Activated gamma-delta T cell treated with Interleukin-2 at 50 U/mL for 16 hours (primary cell): ENCODE measurements around the gene XPNPEP1.

ENCODE experiments used
- DNase-seq: peaks from one replicate; pipeline ENCODE4 v3.0.0-alpha.2; 2020

XPNPEP1 gene

DNA sequence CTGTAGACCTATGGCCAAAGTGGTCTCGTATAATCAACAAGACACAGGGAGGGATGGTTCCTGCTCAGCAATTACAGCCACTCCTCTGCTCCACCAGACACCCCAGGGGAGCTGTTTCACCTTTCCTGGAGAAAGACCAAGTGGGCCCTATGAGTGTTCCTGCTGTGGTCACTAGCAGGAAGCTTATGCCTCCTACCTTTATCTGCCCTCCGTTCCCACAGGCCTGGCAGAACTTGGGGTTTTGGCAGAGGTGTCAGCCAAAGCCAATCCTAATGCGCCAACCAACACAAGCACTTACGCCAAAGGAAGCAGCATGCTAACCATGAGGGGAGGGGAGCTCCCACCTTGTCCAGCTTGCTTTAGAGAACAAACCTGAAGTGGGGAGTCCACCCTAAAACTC, 31.2 kb downstream of the XPNPEP1 start:
- no peak for DNase-seq

DNA sequence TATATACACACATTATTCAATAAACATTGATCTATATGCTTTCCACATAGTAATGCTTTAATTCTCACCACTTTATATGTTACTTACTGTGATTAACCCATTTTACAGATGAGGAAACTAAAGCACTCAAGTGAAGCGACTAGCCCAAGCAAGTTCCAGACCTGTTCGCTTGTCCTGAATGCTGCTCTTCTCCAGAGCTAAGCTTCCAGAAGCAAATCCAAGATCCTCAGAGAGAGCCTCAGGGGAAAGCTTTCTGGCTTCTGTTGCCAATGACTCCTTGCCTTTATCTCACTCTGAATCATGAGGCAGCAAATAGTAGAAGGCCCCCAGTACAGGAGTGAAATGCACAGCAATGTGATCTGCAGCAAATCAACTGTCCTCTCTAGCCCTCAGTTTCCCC, 32.2 kb downstream of the XPNPEP1 start:
- DNase-seq = no peak

DNA sequence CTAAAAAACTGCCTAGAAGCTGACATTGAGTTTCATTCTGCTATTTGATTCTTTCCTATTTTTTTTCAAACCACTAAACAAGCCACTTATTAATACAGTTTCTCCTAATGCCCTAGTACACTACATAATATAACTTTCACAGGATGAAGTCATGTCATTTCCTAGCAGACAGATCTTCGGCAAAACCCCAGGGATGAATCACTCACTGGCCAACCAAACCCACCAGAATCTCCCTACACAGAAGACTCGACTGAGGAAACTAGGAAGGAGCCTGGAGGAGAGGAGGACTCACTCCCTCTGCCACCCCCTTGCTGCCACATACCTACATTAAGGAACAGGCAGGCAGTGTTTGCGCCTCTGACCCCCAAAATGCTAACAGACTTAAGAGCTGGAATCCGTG, 33.4 kb downstream of the XPNPEP1 start:
- DNase-seq = no peak

DNA sequence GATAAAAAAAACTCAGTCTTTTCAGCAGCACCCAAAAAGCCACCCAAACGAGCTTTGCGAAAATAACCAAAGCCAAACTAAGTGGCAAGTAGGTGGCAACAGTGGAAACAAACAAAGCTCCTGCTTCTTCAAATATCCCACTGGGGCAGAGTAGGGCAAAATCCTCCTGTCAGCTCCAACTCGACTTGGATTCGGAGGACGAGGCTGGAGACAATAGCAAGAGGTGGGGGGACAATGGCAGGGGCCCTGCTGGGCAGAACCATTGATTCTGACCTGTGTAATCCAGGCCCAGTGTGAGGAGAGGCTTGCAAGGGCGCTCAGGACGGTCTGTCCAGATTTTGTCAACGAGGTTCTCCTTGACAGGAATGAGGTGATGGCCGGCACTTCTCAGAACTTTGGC, 35.5 kb downstream of the XPNPEP1 start:
- no peak for DNase-seq

DNA sequence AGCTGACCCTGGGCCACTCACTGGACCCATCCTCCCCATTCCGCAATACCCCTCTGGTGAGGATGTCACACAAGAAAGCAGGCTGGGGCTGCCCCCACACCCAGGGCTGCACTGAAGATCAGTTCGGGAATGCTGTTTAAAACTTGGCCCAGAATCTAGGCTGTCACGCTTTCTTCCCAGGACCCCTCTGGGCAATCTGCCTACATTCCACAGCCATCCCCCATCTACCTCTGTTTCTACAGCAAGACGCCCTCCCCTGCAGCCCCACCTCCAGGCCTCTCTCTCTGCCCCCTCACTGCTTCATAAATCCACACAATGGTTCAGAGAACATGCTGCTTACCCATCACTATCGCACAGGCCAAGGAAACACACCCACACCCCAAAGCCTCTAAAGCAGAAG, 36.1 kb downstream of the XPNPEP1 start:
- no peak for DNase-seq

DNA sequence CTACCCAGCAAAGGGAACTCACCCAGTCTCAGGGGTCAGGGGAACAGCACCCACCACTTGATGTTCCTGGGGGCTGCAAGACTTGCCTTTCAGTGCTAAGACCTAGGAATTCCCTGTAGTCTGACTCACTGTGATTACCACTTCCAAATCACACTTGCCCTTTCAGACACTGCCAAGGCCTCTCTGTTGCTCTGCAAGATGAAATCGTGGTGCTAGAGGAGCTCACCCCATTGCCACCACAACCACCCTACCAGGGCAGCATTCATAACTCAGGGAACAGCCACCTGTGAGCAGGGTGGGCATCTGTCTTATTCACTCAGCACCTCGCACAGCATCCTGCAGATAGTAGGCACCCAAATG, 36.5 kb downstream of the XPNPEP1 start:
- no peak for DNase-seq

DNA sequence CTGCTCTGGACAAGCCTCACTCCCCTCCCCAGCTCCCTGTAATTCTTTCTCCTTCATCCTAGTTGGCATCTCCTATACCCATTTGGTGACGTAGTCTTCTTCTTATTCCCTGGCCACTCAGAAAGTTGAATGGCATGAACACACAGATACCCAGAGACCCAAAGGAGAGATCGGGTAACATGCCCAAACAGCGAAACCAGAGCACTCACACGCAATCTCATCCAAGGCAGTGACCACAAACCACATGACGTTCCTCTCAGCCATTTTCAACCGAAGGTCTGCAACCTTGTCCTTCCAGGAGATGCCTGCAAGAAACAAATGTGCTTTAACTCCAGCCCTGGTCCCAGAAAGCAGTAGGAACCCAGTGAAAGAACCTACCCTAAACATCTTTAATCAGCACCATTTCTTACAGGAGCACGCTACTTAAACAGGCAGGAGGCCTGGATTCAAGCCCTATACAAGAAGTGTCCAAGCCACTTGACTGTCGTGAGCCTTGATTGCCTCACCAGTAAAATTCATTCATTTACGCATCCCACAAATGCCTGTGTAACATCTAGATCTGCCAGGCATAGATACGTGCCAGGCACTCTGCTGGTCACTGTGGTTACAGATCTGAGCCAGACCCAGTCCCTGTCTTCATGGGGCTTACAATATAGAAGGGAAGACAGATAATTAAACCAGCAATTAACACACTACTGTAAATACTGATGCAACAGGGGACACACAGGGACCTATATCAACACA, 37.1 kb downstream of the XPNPEP1 start:
- no peak for DNase-seq

DNA sequence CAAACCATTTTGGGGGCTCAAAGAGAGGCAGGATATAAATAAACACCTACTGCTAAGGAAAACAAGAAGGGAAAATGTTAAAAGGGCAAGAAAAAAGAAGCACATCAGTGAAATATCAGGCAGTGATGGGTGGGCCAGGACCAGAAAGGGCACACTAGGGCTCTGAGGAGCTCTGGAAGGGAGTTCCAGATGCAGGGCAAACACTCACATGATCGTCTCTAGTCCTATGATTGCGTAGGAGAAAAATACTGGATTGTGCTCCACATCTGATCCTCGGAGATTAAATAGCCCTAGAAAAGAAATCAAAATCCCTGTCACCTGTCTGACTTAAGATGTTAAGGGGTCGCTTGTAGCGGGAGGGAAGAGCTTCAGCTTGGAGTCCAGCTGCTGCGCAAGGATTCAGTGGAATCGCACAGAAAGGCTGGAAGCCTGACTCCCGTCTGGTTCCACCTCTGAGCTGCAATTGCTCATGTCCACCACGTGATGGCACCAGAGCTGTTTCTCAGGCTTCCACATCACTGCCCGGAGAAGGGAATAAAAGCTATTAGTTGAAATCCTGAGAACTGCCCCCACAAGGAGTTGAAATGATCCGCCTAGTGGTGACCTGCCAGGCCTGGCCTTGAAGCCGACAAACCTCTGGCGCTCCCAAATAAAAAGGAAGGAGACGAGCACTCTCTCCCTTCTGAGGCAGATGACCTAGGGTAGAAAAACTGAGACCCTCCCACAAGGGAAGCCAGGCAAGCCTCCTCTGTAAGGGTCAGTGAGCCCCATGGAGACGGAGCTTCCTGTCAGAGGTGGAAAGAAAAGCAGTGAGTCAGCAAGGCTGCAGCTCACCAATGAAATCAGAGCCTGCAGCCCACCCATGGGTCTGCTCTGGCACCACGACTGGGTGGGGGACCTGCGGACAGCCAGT, 39.2 kb downstream of the XPNPEP1 start:
- DNase-seq = peak; percentile 52

DNA sequence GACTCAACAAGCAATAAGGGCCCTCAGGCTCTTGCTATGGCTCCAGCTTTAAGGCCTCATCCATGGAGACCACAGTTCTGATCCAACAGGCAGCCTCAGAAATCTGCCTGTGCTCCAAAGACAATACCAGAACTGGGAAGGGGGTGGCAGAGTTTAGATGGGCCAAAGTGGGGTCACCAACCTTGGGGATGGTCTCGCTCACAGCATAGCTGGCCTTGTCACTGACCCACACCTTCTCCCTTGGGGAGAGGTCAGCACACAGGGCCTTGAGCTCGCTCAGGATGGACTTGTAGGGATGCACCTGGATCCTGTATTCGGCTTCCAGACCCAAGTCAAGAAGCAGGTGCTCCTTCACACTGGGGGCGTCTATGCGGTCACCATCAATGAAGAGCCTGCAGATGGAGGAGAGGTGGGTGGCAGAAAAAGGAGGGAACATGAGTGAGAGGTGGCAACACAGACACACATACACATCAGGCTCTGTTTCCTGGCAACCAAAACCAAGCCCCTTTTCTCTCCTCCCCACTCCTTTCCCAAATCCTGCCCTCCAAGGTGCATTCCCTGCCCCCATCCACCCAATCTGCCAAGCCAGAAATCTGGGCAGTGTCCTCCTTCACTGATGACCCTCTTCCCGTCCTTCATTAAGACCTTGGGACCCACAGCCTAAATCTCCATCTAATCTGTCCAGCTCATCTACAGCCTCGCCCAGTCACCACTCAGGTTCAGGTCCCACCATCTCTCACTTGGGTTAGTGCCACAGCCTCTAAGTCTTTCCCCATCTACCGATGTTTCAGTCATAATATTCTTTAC, 40.9 kb downstream of the XPNPEP1 start:
- DNase-seq = no peak

DNA sequence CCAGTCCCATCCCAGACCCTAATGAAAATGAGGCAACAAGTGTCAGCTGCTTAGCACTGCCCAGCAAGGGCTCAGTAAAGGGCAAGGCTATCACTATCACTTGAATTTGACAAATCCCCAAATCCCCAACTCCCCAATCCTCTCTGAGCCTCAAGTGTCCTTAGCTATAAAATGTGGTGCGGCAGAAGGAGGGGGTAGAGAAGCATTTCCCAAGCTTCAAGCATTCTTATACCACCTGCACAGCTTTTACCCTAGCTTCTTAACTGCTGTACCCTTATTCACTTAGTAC, 41.6 kb downstream of the XPNPEP1 start:
- no peak for DNase-seq

DNA sequence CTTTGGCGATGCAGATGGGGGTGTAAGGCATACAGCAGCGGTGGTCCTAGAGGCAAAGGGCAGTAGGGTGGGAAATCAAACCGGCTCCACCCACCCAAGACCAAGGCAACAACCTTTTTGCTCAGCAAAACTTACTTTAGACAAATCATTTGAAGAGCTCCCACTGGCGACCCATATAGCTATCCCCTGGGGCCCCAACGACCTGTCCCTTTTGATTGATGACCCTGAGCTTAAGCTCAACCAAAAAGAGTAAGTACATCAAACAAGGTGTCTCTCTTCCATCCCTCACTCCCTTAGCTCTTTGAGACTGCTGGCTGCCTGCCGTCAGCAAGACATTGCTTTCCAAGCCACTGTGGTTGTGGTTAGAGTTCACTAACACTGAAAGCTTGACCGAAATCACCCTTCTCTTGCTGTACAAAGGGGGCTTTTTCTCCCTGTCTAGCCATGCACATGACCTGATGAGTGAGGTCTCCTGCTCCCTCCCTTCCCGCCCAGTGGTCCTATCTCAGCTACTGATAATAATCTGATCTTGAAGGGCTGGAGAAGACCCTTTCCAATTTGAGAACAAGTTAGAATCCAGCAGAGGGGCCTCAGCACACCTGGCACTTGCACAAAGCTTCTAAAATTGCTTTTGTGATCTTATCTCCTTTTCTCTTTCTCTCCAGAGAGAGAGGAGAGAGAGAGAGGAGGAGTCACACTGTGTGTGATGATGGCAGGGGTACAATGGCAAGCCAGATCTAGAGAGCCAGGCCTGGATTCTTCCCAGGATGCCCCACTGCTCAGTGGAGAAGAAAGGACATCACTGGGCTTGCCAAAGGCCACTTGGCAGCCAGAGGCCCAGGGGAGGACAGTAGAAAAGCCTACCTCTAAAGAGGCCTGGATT, 42.2 kb downstream of the XPNPEP1 start:
- DNase-seq = no peak

DNA sequence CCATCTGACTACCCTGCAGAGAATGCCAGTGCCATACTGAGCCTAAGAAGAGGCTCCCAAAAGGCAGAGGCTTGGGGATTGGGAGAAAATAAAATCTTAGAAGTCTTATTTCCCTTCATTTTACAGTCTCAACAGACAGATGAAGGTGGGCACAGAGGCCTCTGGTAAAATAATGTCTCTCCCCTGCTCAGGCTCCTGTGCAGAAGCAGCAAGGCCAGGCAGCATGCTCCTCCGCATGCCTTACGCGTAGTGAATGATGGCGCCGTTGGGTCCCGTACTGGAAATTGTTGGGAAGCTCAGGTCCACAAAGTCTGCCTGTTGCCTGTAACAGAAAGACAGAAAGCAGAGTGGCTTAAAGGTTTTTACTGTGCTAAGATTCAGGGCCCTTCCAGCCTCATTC, 45.8 kb downstream of the XPNPEP1 start:
- no peak for DNase-seq

DNA sequence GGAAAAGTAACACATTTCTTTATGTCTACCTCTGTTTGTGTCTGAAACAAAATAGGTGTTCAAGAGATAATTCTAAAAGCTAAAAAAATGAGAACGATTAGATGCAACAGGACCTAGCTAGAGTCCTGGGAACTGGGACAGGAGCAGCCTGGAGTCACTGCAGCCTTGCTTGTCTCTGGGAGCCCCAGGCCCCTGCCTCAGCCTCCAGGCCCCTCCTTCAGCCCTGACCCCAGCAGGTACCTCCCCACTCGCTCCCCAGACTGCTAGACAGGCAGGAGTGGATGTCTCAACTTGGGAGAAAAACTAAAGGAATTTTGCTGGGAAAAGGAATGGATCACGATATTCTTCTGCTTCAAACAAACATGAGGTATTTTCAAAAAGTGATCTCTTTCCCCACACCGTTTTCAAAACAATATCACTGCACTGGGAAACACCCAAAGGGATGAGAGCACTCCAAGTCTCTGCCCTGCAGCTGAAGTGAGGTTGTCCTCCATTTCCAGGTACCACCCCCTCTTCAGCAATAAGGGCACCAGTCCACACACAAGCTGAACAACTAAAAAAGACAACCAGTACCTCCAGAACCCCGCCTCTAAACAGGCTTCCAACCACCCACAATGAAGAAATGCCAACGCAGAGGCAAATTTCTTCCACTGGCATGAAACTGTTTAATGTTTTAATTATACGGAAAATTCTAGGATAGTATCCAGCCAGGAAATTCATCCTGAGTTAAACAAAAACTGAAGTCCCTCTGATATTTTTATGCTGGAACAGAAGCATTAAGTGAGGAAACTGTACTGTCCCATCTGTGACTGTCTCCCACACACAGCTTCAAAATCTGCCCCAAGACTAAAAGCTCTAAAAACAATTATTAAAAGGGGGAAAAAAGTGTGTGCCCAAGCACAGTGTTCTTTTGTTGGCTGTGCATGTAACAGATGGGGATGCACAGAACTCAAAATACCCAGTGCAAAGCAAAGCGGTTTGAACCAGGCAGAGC, 47.2 kb downstream of the XPNPEP1 start:
- no peak for DNase-seq

DNA sequence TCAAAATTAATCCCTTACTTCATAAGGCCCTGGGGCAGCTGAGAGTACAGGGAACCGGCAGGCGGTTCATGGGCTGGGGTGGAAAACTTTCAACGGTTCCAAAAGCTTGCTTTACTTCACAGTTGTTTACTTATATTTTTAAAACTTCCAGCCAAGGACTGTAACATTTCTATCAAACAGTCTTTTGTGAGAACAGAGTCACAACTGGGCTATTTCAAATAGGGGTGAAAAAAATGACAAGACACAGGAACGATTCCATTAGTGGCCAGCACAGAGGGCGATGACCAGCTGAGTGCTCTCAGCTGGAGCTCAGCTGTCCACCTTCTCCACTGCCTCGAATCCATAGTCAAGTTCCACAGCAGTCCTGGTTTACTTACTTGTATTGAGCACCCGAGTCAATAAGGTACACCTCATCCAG, 48.2 kb downstream of the XPNPEP1 start:
- DNase-seq = no peak

DNA sequence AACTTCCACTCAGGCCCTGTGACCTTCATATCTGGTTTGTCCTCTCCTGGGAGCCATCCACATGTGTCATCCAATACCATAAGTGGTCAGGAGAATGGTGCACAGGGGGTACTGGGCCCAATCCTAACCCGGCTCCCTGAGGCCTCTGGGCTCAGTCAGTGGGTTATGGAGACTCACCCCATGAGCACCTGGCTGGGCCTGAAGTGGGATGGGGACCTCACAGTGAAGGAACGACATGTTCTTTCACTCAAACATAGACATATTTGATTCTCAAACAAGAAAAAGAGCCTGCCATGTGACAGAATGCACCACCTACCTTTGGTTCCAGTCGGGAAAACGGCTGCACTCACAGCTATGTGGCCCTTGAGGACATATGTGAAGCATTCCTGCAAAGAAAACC, 51.8 kb downstream of the XPNPEP1 start:
- no peak for DNase-seq

DNA sequence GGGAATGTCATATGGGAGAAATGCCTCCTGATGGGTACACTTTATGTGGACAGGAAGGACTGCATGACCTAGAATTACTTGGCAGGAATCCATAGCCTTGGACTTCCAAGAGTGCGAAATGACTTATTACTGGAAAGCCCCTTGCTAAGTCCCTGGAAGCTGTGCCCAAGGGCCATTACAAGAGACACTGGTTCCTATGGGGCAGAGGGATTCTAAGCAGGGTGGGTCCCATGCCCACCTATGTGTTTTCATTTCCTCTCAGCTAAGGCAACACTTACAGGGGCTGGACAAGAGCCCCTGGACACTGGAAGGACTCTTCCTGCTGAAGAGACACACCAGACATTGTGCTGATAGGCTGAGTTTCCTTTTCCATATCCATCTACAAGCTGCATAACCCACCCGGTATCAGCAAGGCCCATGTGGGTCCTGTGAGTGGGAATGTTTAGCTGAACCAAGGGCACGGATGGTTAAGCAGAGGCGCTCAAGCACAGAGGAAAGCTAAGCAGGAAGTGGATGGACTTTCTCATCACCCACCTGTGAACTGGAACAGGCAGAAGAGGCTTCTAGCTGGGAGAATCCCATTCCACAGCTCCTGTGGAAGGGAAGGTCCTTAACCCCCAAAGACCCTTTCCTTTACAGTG, 56.2 kb downstream of the XPNPEP1 start:
- no peak for DNase-seq

DNA sequence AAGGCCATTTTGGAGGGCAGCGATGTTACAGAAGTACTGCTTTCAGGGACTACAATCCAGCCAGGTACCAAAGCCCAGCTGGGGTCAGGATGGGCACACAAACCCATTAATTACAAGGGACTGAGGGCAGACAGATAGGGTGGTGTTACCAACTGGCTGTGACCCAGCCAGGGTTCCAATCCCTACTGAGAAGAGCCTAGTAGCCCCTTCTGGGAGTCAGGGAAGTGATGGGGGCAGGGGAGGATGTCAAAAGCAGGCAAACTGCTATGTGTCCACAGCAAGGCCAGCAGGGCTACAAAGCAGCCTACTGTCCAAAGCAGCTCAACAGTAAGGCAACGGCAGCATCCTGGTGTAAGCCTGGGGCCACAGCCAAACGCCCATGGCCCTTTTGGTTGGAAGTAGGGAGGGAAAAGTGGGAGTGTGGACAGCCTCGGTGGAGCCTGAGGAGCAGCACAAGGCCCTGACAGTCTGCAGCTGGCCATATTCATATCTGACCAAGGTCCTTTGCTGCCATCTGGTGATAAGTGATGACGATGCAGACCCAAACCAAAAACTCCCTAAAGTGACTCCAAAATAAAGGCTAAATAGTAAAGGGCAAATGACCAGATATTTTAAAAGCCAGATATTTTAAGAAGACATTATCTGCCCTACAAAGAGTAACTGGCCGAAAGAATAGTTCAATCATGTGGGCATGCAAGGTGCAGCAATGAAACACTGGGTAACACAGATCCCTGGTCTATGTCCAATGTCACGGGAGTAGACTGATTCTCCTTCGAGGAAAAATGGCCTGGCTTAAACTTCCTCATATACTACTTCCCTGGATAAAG, 56.9 kb downstream of the XPNPEP1 start:
- no peak for DNase-seq

DNA sequence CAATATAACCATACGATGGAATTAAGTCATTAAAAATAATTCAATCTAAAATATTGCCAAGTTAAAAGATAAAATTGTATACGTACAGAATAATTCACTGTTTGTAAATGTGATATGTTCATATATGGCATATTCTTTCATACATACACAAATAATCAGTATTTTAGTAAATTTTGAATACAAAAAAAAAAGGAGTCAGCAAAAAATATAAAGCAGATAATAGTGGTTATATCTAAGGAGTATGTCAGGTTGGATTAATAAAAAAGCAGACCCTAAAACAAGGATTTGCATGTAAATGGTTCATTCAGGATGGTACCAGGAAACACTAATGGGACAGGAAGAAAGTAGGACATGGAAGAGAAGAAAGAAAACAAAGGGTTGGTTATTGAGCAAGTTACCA, 59.5 kb downstream of the XPNPEP1 start:
- DNase-seq = no peak

DNA sequence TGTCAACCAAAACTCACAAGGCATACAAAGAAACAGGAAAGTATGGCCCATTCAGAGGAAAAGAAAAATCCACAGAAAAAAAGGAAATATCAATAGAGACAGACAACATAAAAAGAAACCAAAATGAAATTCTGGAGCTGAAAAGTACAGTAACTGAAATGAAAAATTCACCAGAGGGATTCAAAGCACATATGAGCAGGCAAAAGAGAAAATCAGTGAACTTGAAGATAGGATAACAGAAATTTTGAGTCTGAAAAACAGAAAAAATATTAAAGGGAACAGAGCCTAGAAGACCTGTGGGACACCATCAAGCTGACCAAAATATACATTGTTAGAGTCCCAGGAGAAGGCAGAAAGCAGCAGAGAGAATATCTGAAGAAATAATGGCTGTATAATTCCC, 60.6 kb downstream of the XPNPEP1 start:
- no peak for DNase-seq

DNA sequence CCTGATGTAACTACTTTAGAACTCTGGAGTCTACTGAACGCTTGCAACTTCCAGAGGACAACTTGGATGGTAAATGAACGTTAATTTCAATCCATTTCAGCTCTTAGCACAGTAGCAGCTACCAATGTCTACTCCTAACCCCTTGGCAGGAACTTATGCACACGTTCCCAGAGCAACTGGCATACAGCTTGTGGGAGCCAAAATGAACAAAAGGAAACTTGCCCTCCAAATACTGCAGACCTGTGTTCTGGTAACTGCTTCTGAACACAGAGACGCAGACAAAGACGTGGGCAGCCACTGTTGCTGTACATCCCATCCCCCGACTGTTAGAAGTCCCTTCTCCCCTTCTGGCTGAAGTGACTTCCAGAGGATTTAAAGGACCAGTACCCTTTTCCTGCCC, 61.3 kb downstream of the XPNPEP1 start:
- no peak for DNase-seq
